ENCODE measurements around the gene MX1. TPM values are rescaled to one million over a fixed set of nuclear protein-coding genes. Genes with fewer than 3 reads are reported as not detected.
A peak's percentile ranks its signal among the peaks of the same experiment; 100 is the strongest.

Gene MX1
- total and polyA plus RNA-seq, 4 donors = 16.9 to 58.1 (median 33.0) TPM

- no peak for DNase-seq
- WGBS, 2 donors = 5 to 6% methylated on average over 58 to 64 of the region's 64 CpGs
- no peaks in the 10 kb centered on the region for H3K36me3 ChIP-seq (ENCODE audit: control insufficient read depth in 1 of 2, insufficient read depth in 2 of 2, low read length in 1 of 2)
- intact Hi-C loops (cut with DNase I) = no loop called here
- H3K4me1 ChIP-seq (ENCODE audit: control insufficient read depth in 1 of 2, insufficient read depth in 2 of 2, low read length in 2 of 2) = no peaks in the 10 kb centered on the region
- no peaks in the 10 kb centered on the region for H3K27me3 ChIP-seq (ENCODE audit: control insufficient read depth in 1 of 2, insufficient read depth in 2 of 2, low read length in 1 of 2)
- H3K27ac ChIP-seq (ENCODE audit: low read depth in 1 of 2, low read length in 2 of 2) = no peak overlapping the region
- no peak overlapping the region for H3K4me3 ChIP-seq (ENCODE audit: low read length in 2 of 2)
- ATAC-seq (ENCODE audit: low FRiP score) = no peak
- H3K9me3 ChIP-seq (ENCODE audit: control insufficient read depth, low read length) = no peaks in the 10 kb centered on the region
Observed at GRCh38 chr21:41506611-41507520, 80.8 kb downstream of the MX1 start.

- 1% methylated on average over 41 to 85 of the region's 85 CpGs for WGBS, 2 donors
- Histone ChIP-seq H3K4me3 (ENCODE audit: low read length in 2 of 2) (no peak within 1 kb of the TSS), H3K27me3 (ENCODE audit: control insufficient read depth in 1 of 2, insufficient read depth in 2 of 2, low read length in 1 of 2) (no peaks in the 10 kb centered on the region), H3K27ac (ENCODE audit: low read depth in 1 of 2, low read length in 2 of 2) (no peak within 1 kb of the TSS), H3K9me3 (ENCODE audit: control insufficient read depth, low read length) (no peaks in the 10 kb centered on the region), H3K4me1 (ENCODE audit: control insufficient read depth in 1 of 2, insufficient read depth in 2 of 2, low read length in 2 of 2) (no peaks in the 10 kb centered on the region), H3K36me3 (ENCODE audit: control insufficient read depth in 1 of 2, insufficient read depth in 2 of 2, low read length in 1 of 2) (no peaks in the 10 kb centered on the region)
- ATAC-seq (ENCODE audit: low FRiP score) (peak; percentile 8), DNase-seq (no peak)
- intact Hi-C loops (cut with DNase I) = no loop called here
Observed at GRCh38 chr21:41507521-41508414, 81.7 kb downstream of the MX1 start, which contains the start of gene TMPRSS2. Gene TMPRSS2 (minus strand): TSS chr21:41508158. CDS start chr21:41498133, 10,025 bp downstream.

DNA sequence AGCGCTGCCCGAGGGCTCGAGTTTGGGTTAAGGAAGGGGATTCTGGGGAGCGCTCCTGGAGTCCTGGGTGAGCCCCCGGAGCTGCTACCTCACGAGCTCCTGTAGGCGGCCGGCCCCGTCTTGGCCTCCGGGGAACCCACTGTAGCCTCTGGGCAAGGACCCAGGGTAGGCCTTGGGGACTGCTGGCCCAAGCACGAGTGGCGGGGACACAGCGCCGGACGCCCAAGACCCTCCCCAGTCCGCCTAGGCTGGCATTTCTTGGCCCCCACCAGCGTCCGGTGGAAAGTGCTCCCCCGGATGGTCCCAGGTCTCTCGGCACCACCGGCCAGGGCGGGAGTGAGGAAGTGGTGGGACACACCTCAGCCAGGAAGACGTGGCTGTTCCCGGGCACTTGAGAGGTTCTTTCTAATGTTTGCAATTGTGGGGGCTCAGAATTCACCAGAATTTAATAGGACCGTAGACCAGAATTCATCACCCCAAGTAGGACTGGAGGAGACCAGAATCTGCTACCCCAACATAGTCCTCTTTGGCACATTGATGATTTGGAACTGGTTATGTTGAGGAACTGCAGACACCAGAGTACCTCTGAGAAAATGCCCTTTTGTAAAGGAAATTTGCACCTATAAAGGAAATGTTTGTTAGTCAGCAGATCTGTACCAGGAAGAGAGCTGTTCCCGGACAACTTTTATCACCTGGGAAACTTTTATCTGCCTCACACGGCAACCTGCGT lies 82.5 kb downstream of the MX1 start:
- ATAC-seq (ENCODE audit: low FRiP score) = no peak

More for the DNA sequence above, 82.5 kb downstream of the MX1 start:
- intact Hi-C loops (cut with DNase I) = no loop called here
- no peaks in the 10 kb centered on the region for H3K36me3 ChIP-seq (ENCODE audit: control insufficient read depth in 1 of 2, insufficient read depth in 2 of 2, low read length in 1 of 2)
- H3K27me3 ChIP-seq (ENCODE audit: control insufficient read depth in 1 of 2, insufficient read depth in 2 of 2, low read length in 1 of 2) = no peaks in the 10 kb centered on the region
- WGBS, 2 donors = 8 to 12% methylated on average over 27 to 28 of the region's 28 CpGs
- no peak overlapping the region for H3K27ac ChIP-seq (ENCODE audit: low read depth in 1 of 2, low read length in 2 of 2)
- no peak for DNase-seq
- H3K4me1 ChIP-seq (ENCODE audit: control insufficient read depth in 1 of 2, insufficient read depth in 2 of 2, low read length in 2 of 2) = no peaks in the 10 kb centered on the region
- H3K4me3 ChIP-seq (ENCODE audit: low read length in 2 of 2) = no peak overlapping the region
- H3K9me3 ChIP-seq (ENCODE audit: control insufficient read depth, low read length) = no peaks in the 10 kb centered on the region

Other genes with a start within 250 kb of the MX1 start
- 1 to 10 TPM; 2.1 to 3.1 TPM for gene FAM3B, start 109.4 kb upstream of the MX1 start, total RNA-seq
- gene FAM3B, start 109.4 kb upstream of the MX1 start, polyA plus RNA-seq = 10 to 100 TPM in 1 of 2 donors, under 1 TPM in 1; 0.90 to 28.5 TPM
- 10 to 100 TPM; 21.5 to 21.8 TPM for gene MX2, start 64.2 kb upstream of the MX1 start, total RNA-seq
- gene MX2, start 64.2 kb upstream of the MX1 start, polyA plus RNA-seq = 1 to 10 TPM in 1 of 2 donors, under 1 TPM in 1; 0.69 to 3.5 TPM
- gene TMPRSS2, start 81.9 kb downstream of the MX1 start, total RNA-seq = not detected
- 10 to 100 TPM in 1 of 2 donors, under 1 TPM in 1; 0.10 to 10.4 TPM for gene TMPRSS2, start 81.9 kb downstream of the MX1 start, polyA plus RNA-seq

Measured in aorta (tissue), 5 donors.